OCI-LY1 (cell line): ENCODE results near the gene PDE6G.

ENCODE experiments used
- H2AFZ ChIP-seq: fragments of 200-600 bp; sonication (generic), shearing (Covaris generic); 2 replicates; pipeline ENCODE4 v1.6.0; 2014; ENCODE audit warnings: antibody characterized with exemption, mild to moderate bottlenecking, low read length
- H3F3A ChIP-seq: fragments of 200-600 bp; sonication (generic), shearing (Covaris generic); 2 replicates; pipeline ENCODE4 v1.6.0; 2014; ENCODE audit warnings: mild to moderate bottlenecking, antibody characterized with exemption, low read length, moderate library complexity; ENCODE audit not compliant: insufficient read depth
- H3K27ac ChIP-seq: fragments of 200-600 bp; sonication (generic); 2 replicates; pipeline ENCODE4 v1.5.1; 2014; ENCODE audit warnings: low read length, mixed run types, mild to moderate bottlenecking, low read depth; ENCODE audit not compliant: poor library complexity, severe bottlenecking
- H3K27me3 ChIP-seq: fragments of 200-600 bp; sonication (generic); 2 replicates; pipeline ENCODE4 v1.6.0; 2014; ENCODE audit warnings: antibody characterized with exemption, mild to moderate bottlenecking, low read length, moderate library complexity; ENCODE audit not compliant: insufficient read depth
- H3K36me3 ChIP-seq: fragments of 200-600 bp; sonication (generic); 2 replicates; pipeline ENCODE4 v1.6.1; 2014; ENCODE audit warnings: mild to moderate bottlenecking, antibody characterized with exemption, low read length, moderate library complexity, mixed read lengths; ENCODE audit not compliant: insufficient read depth
- H3K4me1 ChIP-seq: fragments of 200-600 bp; sonication (generic); 2 replicates; pipeline ENCODE4 v1.5.1; 2014; ENCODE audit warnings: mild to moderate bottlenecking, low read length, moderate library complexity; ENCODE audit not compliant: insufficient read depth, severe bottlenecking
- H3K4me2 ChIP-seq: fragments of 200-600 bp; sonication (generic), shearing (Covaris generic); 2 replicates; pipeline ENCODE4 v1.6.1; 2014; ENCODE audit warnings: low read length
- H3K4me3 ChIP-seq: fragments of 200-600 bp; sonication (generic); 2 replicates; pipeline ENCODE4 v1.5.1; 2014; ENCODE audit warnings: low read length, low read depth, mild to moderate bottlenecking, mixed read lengths; ENCODE audit not compliant: poor library complexity, severe bottlenecking
- H3K79me2 ChIP-seq: fragments of 200-600 bp; shearing (Covaris generic); 2 replicates; pipeline ENCODE4 v1.6.1; 2016; ENCODE audit warnings: mixed run types, low read length, mixed read lengths; ENCODE audit not compliant: insufficient read depth
- H3K9ac ChIP-seq: fragments of 200-600 bp; sonication (generic), shearing (Covaris generic); 2 replicates; pipeline ENCODE4 v1.6.1; 2014; ENCODE audit warnings: mild to moderate bottlenecking, low read length, mixed read lengths
- H3K9me2 ChIP-seq: fragments of 200-600 bp; sonication (generic), shearing (Covaris generic); 2 replicates; pipeline ENCODE4 v1.6.1; 2014; ENCODE audit warnings: low read depth, mild to moderate bottlenecking, low read length, mixed read lengths
- H3K9me3 ChIP-seq: fragments of 200-600 bp; shearing (Covaris generic); 2 replicates; pipeline ENCODE4 v1.6.1; 2014; ENCODE audit warnings: low read length, mixed read lengths
- H4K20me1 ChIP-seq: fragments of 200-600 bp; sonication (generic), shearing (Covaris generic); 2 replicates; pipeline ENCODE4 v1.6.0; 2016; ENCODE audit warnings: mild to moderate bottlenecking, low read length; ENCODE audit not compliant: insufficient read depth
- CTCF ChIP-seq: fragments of 200-600 bp; sonication (generic), shearing (Covaris generic); IDR thresholded peaks from 2 replicates; pipeline ENCODE4 v1.5.1; 2017; ENCODE audit warnings: mild to moderate bottlenecking, antibody characterized with exemption, low read length, moderate library complexity, mixed read lengths
- EZH2 ChIP-seq: fragments of 200-600 bp; sonication (generic), shearing (Covaris generic); IDR thresholded peaks from 2 replicates; pipeline ENCODE4 v1.8.0; 2017; ENCODE audit warnings: borderline replicate concordance, mixed run types, mild to moderate bottlenecking, antibody characterized with exemption, low read length, moderate library complexity, mixed read lengths

PDE6G gene

GRCh38 chr17:81608605-81609004 lies 47.7 kb downstream of the PDE6G start:
- H4K20me1 ChIP-seq, result no peaks in the 10 kb centered on the region
- H3K79me2 ChIP-seq, result no peaks in the 10 kb centered on the region

GRCh38 chr17:81608082-81608481 lies 48.3 kb downstream of the PDE6G start:
- Histone ChIP-seq H3K4me1 (no peaks in the 10 kb centered on the region), H3K36me3 (peaks cover 86% of the 10 kb centered on the region), H4K20me1 (no peaks in the 10 kb centered on the region), H3K9me3 (no peaks in the 10 kb centered on the region), H3K27ac (no peak overlapping the region), H3F3A (no peaks in the 10 kb centered on the region; the same call in 1 of the 2 replicates), H3K4me3 (no peak overlapping the region), H3K4me2 (no peak overlapping the region), H3K79me2 (no peaks in the 10 kb centered on the region), H3K9me2 (no peaks in the 10 kb centered on the region), H3K27me3 (no peaks in the 10 kb centered on the region), H2AFZ (no peak overlapping the region), H3K9ac (no peak overlapping the region)
- TF ChIP-seq CTCF (no peak), EZH2 (no peak)

More at GRCh38 chr17:81608605-81609004, 47.7 kb downstream of the PDE6G start:
- H3K4me1 ChIP-seq, result no peaks in the 10 kb centered on the region
- no peaks in the 10 kb centered on the region for H3K27me3 ChIP-seq
- no peaks in the 10 kb centered on the region; the same call in 1 of the 2 replicates for H3F3A ChIP-seq
- no peak overlapping the region for H3K4me3 ChIP-seq
- H3K9me3 ChIP-seq, result no peaks in the 10 kb centered on the region
- TF ChIP-seq CTCF (no peak), EZH2 (no peak)
- peaks cover 88% of the 10 kb centered on the region for H3K36me3 ChIP-seq
- no peaks in the 10 kb centered on the region for H3K9me2 ChIP-seq
- no peak overlapping the region for H3K4me2 ChIP-seq
- H3K9ac ChIP-seq, result no peak overlapping the region
- H2AFZ ChIP-seq, result no peak overlapping the region
- H3K27ac ChIP-seq, result no peak overlapping the region

DNA sequence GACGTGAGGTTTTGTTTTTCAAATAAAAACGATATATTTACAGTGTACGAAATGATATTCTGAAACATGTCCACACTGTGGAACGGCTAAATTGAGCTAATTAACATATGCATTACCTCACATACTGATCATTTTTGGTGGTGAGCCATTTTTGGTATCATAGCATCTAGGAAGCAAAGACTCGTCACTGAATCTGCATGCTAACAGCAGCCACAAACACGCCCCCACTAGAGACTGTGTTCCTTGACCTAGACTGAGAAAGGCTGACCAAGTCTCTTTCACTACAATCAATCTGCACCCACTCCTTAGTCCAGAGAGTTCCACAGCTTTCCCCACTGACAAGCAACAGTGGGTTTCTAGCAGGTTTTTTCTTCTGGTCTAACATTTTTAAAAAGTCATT lies 48.9 kb downstream of the PDE6G start:
- H3K36me3 ChIP-seq, result peaks cover 86% of the 10 kb centered on the region
- no peaks in the 10 kb centered on the region for H3K9me2 ChIP-seq
- no peaks in the 10 kb centered on the region for H3K79me2 ChIP-seq

More for the DNA sequence above, 48.9 kb downstream of the PDE6G start:
- Histone ChIP-seq H2AFZ (no peak overlapping the region), H3K4me3 (no peak overlapping the region), H3K4me2 (no peak overlapping the region), H3K27ac (no peak overlapping the region), H3K9me3 (no peaks in the 10 kb centered on the region), H4K20me1 (no peaks in the 10 kb centered on the region), H3K27me3 (no peaks in the 10 kb centered on the region), H3K9ac (no peak overlapping the region), H3K4me1 (no peaks in the 10 kb centered on the region), H3F3A (no peaks in the 10 kb centered on the region; the same call in 1 of the 2 replicates)
- TF ChIP-seq EZH2, result no peak
- TF ChIP-seq CTCF, result no peak
